Natural killer cell (primary cell): ENCODE results near the gene GATA1. TPM values are rescaled to one million over a fixed set of nuclear protein-coding genes. Genes with fewer than 3 reads are reported as not detected.

ENCODE experiments used
- ATAC-seq, 3 donors: fragments of 150-1000 bp in 2 of 3; fragments of 200-7000 bp in 1 of 3; cut with Tn5 transposase; 1 replicate in 1 of 3; 2 replicates in 2 of 3; pipeline ENCODE4 v1.10.0; 2021; ENCODE audit warnings: mild to moderate bottlenecking in 2 of 3, moderate library complexity in 2 of 3
- DNase-seq, 2 donors: peaks; one replicate each; pipeline versions ENCODE4 v3.0.0 to v3.0.0-alpha.2; 2013 to 2021; ENCODE audit warnings: mixed read lengths in 1 of 2
- H3K27ac ChIP-seq: one replicate; pipeline ENCODE4 v1.5.1; 2013; ENCODE audit warnings: mild to moderate bottlenecking, low read length
- H3K27me3 ChIP-seq: one replicate; pipeline ENCODE4 v1.6.1; 2013; ENCODE audit warnings: low read length; ENCODE audit not compliant: control insufficient read depth, insufficient read depth
- H3K36me3 ChIP-seq: one replicate; pipeline ENCODE4 v1.6.1; 2013; ENCODE audit warnings: low read length; ENCODE audit not compliant: control insufficient read depth, insufficient read depth
- H3K4me1 ChIP-seq: one replicate; pipeline ENCODE4 v1.6.1; 2013; ENCODE audit warnings: low read length; ENCODE audit not compliant: control insufficient read depth, insufficient read depth
- H3K4me3 ChIP-seq: one replicate; pipeline ENCODE4 v1.5.1; 2013; ENCODE audit warnings: low read length
- H3K9me3 ChIP-seq: one replicate; pipeline ENCODE4 v1.6.1; 2013; ENCODE audit warnings: low read length; ENCODE audit not compliant: control insufficient read depth, insufficient read depth
- H3K27ac Mint-ChIP-seq, 2 donors: one replicate each; pipeline ENCODE4 v1.8.0; 2022; ENCODE audit warnings: mild to moderate bottlenecking in 2 of 2, mixed read lengths in 2 of 2, moderate library complexity in 1 of 2
- H3K27me3 Mint-ChIP-seq, 2 donors: one replicate each; pipeline ENCODE4 v1.8.0; 2022; ENCODE audit warnings: low read depth in 2 of 2, mixed read lengths in 2 of 2
- H3K36me3 Mint-ChIP-seq: one replicate; pipeline ENCODE4 v1.8.0; 2022; ENCODE audit warnings: mixed read lengths
- H3K4me1 Mint-ChIP-seq, 2 donors: one replicate each; pipeline ENCODE4 v1.8.0; 2022; ENCODE audit warnings: mixed read lengths in 2 of 2
- H3K4me3 Mint-ChIP-seq: one replicate; pipeline ENCODE4 v1.8.0; 2022; ENCODE audit warnings: mild to moderate bottlenecking, moderate library complexity, mixed read lengths
- H3K9me3 Mint-ChIP-seq, 2 donors: one replicate each; pipeline ENCODE4 v1.8.0; 2022; ENCODE audit warnings: mixed read lengths in 2 of 2
- CTCF ChIP-seq: fragments of 200-600 bp; IDR thresholded peaks from one replicate; pipeline ENCODE4 v1.8.0; 2022; ENCODE audit warnings: antibody characterized with exemption
- WGBS: methylation state at CpG from one replicate; pipeline ENCODE4 v1.1.7; 2013; ENCODE audit warnings: missing lambda C conversion rate; ENCODE audit not compliant: insufficient coverage; 5-methylcytosine and 5-hydroxymethylcytosine counted together
- intact Hi-C: fragments of 100-400 bp; cut with micrococcal nuclease; formaldehyde crosslinking; loops from one replicate; pipeline ENCODE4 v1.14.2; 2022
- total RNA-seq, 4 donors: library from RNA; stranded (reverse); fragments of 120-200 nt in 1 of 4; gene quantifications; one replicate each; pipeline versions ENCODE4 v1.2.3 to v1.2.4, GENCODE V29; 2013 to 2022

Gene GATA1
- total RNA-seq, 3 donors from 2014 or later (not counting 1 experiment from before 2014, with no cell fraction given): 0.41 to 3.0 (median 0.49) TPM

GRCh38 chrX:48790477-48790876 lies 4.1 kb downstream of the GATA1 start:
- no peaks in the 10 kb centered on the region for H3K9me3 ChIP-seq
- H3K36me3 ChIP-seq: no peaks in the 10 kb centered on the region
- 91% methylated on average over 5 of the region's 5 CpGs for WGBS
- Mint-ChIP-seq H3K36me3 (no peaks in the 10 kb centered on the region), H3K27ac (no peak overlapping the region), H3K27me3 (peaks cover 0 to 9% of the 10 kb centered on the region in 2 donors), H3K4me1 (peaks cover 0 to 24% of the 10 kb centered on the region in 2 donors), H3K4me3 (no peak overlapping the region), H3K9me3 (no peaks in the 10 kb centered on the region)
- H3K4me1 ChIP-seq: peaks cover 8% of the 10 kb centered on the region
- H3K4me3 ChIP-seq: no peak overlapping the region
- intact Hi-C loops: no loop called here
- H3K27me3 ChIP-seq: no peaks in the 10 kb centered on the region
- H3K27ac ChIP-seq: no peak overlapping the region
- TF ChIP-seq CTCF: no peak
- DNase-seq (no peak), ATAC-seq (no peak)

DNA sequence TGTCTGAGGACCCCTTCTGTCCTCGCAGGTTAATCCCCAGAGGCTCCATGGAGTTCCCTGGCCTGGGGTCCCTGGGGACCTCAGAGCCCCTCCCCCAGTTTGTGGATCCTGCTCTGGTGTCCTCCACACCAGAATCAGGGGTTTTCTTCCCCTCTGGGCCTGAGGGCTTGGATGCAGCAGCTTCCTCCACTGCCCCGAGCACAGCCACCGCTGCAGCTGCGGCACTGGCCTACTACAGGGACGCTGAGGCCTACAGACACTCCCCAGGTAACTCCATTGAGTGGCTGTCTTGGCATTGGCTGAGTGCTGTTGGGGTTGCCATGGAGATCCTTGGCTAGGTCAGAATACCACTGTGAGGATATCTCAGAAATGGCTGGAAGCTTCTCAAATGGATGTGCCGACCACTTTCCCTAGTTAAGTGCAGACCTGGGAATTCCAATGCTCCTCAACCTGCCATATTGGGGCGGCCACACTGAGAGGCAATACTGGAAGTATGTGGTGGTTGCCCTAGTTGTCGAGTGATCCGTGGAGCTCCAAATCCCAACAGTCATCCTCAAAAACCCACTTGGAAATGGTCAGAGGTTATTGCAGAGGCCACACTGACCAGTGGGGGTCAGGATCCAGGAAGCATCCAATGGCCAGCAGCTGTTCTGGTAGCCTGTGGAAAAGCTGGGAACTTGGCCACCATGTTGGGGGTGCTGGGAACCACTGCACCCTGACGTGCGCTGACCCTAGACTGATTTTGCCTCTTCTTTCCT lies 4.9 kb downstream of the GATA1 start:
- H3K9me3 ChIP-seq: no peaks in the 10 kb centered on the region
- no peaks in the 10 kb centered on the region for H3K36me3 ChIP-seq
- H3K27ac Mint-ChIP-seq: no peak overlapping the region
- intact Hi-C loops: no loop called here
- ATAC-seq: no peak
- no peak overlapping the region for H3K4me3 Mint-ChIP-seq
- 97% methylated on average over 10 of the region's 11 CpGs for WGBS
- H3K27ac ChIP-seq: no peak overlapping the region
- no peak overlapping the region for H3K4me3 ChIP-seq
- no peaks in the 10 kb centered on the region for H3K9me3 Mint-ChIP-seq
- TF ChIP-seq CTCF: no peak
- peaks cover 0 to 24% of the 10 kb centered on the region in 2 donors for H3K4me1 Mint-ChIP-seq
- H3K27me3 Mint-ChIP-seq: peaks cover 0 to 9% of the 10 kb centered on the region in 2 donors
- H3K27me3 ChIP-seq: no peaks in the 10 kb centered on the region
- H3K4me1 ChIP-seq: peaks cover 8% of the 10 kb centered on the region
- DNase-seq: no peak
- H3K36me3 Mint-ChIP-seq: no peaks in the 10 kb centered on the region

GRCh38 chrX:48792219-48792618 lies 5.8 kb downstream of the GATA1 start:
- H3K27me3 Mint-ChIP-seq: peaks cover 0 to 5% of the 10 kb centered on the region in 2 donors
- H3K9me3 Mint-ChIP-seq: no peaks in the 10 kb centered on the region
- DNase-seq (no peak), ATAC-seq (no peak)
- intact Hi-C loops: no loop called here
- 97% methylated on average over 6 of the region's 7 CpGs for WGBS
- Histone ChIP-seq H3K4me1 (peaks cover 8% of the 10 kb centered on the region), H3K27me3 (no peaks in the 10 kb centered on the region), H3K9me3 (no peaks in the 10 kb centered on the region), H3K4me3 (no peak overlapping the region), H3K27ac (no peak overlapping the region), H3K36me3 (no peaks in the 10 kb centered on the region)
- H3K36me3 Mint-ChIP-seq: no peaks in the 10 kb centered on the region
- H3K27ac Mint-ChIP-seq: no peak overlapping the region
- H3K4me3 Mint-ChIP-seq: no peak overlapping the region
- no peak for TF ChIP-seq CTCF
- peaks cover 0 to 24% of the 10 kb centered on the region in 2 donors for H3K4me1 Mint-ChIP-seq

DNA sequence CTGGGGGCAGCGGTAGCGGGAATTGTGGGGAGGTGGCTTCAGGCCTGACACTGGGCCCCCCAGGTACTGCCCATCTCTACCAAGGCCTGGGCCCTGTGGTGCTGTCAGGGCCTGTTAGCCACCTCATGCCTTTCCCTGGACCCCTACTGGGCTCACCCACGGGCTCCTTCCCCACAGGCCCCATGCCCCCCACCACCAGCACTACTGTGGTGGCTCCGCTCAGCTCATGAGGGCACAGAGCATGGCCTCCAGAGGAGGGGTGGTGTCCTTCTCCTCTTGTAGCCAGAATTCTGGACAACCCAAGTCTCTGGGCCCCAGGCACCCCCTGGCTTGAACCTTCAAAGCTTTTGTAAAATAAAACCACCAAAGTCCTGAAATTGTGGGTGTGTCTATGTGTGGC lies 7.5 kb downstream of the GATA1 start:
- H3K36me3 Mint-ChIP-seq: no peaks in the 10 kb centered on the region
- 94% methylated on average over 3 of the region's 4 CpGs for WGBS

More for the DNA sequence above, 7.5 kb downstream of the GATA1 start:
- Histone ChIP-seq H3K4me3 (no peak overlapping the region), H3K27ac (no peak overlapping the region), H3K36me3 (no peaks in the 10 kb centered on the region), H3K27me3 (no peaks in the 10 kb centered on the region), H3K4me1 (peaks cover 8% of the 10 kb centered on the region), H3K9me3 (no peaks in the 10 kb centered on the region)
- no peak for TF ChIP-seq CTCF
- no peak for DNase-seq
- Mint-ChIP-seq H3K9me3 (no peaks in the 10 kb centered on the region), H3K4me3 (no peak overlapping the region), H3K4me1 (peaks cover 0 to 15% of the 10 kb centered on the region in 2 donors), H3K27me3 (no peaks in the 10 kb centered on the region), H3K27ac (no peak overlapping the region)
- intact Hi-C loops: no loop called here
- ATAC-seq: no peak
